Breast epithelium (tissue), 3 donors: ENCODE measurements around the gene OLFML2B.

Experiments used
- CTCF ChIP-seq, 3 donors: fragments of 450-650 bp; IDR thresholded peaks; one replicate each; pipeline ENCODE4 v1.5.1; 2016 to 2017; ENCODE audit warnings: antibody characterized with exemption in 3 of 3, mild to moderate bottlenecking in 3 of 3, moderate library complexity in 3 of 3
- POLR2A ChIP-seq: fragments of 450-650 bp; IDR thresholded peaks from one replicate; pipeline ENCODE4 v1.6.1; 2016; ENCODE audit warnings: antibody characterized with exemption, mild to moderate bottlenecking, moderate library complexity
- POLR2AphosphoS5 ChIP-seq, 3 donors: sonication (generic); formaldehyde crosslinking; IDR thresholded peaks; one replicate each; pipeline ENCODE4 v1.6.1; 2017; ENCODE audit warnings: antibody characterized with exemption in 3 of 3

GRCh38 chr1:161983725-161984124, 39.9 kb downstream of the OLFML2B start:
- TF ChIP-seq CTCF (IDR thresholded peaks at IDR 0.05) (no peak), POLR2A (no peak), POLR2AphosphoS5 (IDR thresholded peaks at IDR 0.05) (no peak)
